Muscle layer of colon (tissue), 2 donors: ENCODE results near the gene ADAMTS8.

Experiments used
- H3K27ac ChIP-seq: one replicate; pipeline ENCODE4 v1.7.0; 2013; ENCODE audit warnings: low read depth, mild to moderate bottlenecking, low read length, moderate library complexity
- H3K27me3 ChIP-seq, 2 donors: one replicate each; pipeline ENCODE4 v1.7.0; 2013; ENCODE audit warnings: low read length in 2 of 2, mild to moderate bottlenecking in 2 of 2; ENCODE audit not compliant: insufficient read depth in 2 of 2, control insufficient read depth in 1 of 2
- H3K36me3 ChIP-seq: one replicate; pipeline ENCODE4 v1.7.0; 2013; ENCODE audit warnings: mild to moderate bottlenecking, low read length; ENCODE audit not compliant: insufficient read depth
- H3K4me1 ChIP-seq: one replicate; pipeline ENCODE4 v1.7.0; 2013; ENCODE audit warnings: mild to moderate bottlenecking, low read length; ENCODE audit not compliant: insufficient read depth
- H3K4me3 ChIP-seq, 2 donors: one replicate each; pipeline ENCODE4 v1.7.0; 2013; ENCODE audit warnings: low read length in 2 of 2, low read depth in 1 of 2, mild to moderate bottlenecking in 1 of 2, moderate library complexity in 1 of 2
- H3K9ac ChIP-seq: one replicate; pipeline ENCODE4 v1.7.0; 2013; ENCODE audit warnings: low read length
- H3K9me3 ChIP-seq: one replicate; pipeline ENCODE4 v1.7.0; 2013; ENCODE audit warnings: mild to moderate bottlenecking, low read length
- donor health status: abdominal sarcoma.
- donor health status: Adenocarcinoma of cecum.

The ADAMTS8 gene

DNA sequence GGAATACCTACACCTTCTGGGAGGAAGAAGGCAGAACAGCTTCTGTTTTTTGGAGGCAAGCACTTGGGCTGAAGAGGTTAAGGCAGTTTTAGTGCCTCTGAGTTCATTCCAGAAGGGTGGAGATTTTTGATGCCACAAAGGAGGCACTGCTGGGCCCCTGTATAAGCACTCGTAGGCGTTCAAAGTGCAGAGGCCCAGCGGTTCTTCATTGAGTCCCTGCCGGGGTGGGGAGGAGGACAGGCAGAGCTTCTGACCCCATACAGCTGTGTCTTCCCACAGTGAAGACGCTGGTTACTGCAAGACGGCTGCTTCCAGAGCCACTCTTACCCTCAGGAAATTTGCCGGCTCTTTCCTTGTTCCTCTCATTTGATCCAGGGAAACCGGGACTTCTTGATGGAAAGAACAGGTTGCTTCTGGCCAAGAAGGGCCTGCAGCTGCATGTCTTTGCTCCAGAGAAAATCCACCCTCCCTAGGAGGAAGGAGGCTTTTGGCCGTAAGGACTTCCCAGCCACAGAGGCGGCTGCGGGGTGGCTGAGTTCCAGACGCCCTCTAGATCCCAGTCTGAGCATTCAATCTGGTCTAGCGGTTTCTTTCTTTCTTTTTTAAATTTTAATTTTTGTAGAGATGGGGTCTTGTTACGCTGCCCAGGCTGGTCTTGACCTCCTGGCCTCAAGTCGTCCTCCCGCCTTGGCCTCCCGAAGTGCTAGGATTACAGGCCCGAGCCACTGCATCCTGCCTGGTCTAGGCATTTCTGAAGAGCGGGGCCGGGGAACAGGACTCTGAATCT, 29.4 kb upstream of the ADAMTS8 start:
- Histone ChIP-seq H3K4me3 (no peak overlapping the region), H3K9ac (no peak overlapping the region), H3K9me3 (no peaks in the 10 kb centered on the region), H3K36me3 (peaks cover 6% of the 10 kb centered on the region), H3K4me1 (no peaks in the 10 kb centered on the region), H3K27me3 (no peaks in the 10 kb centered on the region), H3K27ac (no peak overlapping the region)

DNA sequence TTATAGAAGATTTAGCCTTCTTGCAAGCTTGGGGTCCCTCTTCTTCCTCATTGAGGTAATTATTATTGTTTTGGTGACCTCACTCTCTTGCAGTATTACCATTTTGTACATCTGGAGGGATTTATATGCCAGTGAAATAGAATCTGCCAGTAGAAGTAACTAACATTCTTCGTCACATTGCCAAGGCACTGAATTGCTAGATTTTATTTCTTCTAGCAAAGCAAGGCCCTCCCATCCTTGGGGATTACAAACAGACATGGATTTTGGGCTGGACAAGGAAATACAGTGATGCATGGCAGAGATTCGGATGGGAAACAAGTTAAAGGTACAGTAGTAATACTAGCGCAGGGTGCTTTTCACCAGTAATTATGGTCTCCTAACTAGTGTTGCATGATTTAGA, 27.9 kb upstream of the ADAMTS8 start:
- H3K36me3 ChIP-seq: no peaks in the 10 kb centered on the region
- H3K4me1 ChIP-seq: peaks cover 7% of the 10 kb centered on the region
- no peak overlapping the region for H3K27ac ChIP-seq
- H3K9ac ChIP-seq: no peak overlapping the region
- no peaks in the 10 kb centered on the region for H3K9me3 ChIP-seq
- no peaks in the 10 kb centered on the region for H3K27me3 ChIP-seq
- H3K4me3 ChIP-seq: no peak overlapping the region

DNA sequence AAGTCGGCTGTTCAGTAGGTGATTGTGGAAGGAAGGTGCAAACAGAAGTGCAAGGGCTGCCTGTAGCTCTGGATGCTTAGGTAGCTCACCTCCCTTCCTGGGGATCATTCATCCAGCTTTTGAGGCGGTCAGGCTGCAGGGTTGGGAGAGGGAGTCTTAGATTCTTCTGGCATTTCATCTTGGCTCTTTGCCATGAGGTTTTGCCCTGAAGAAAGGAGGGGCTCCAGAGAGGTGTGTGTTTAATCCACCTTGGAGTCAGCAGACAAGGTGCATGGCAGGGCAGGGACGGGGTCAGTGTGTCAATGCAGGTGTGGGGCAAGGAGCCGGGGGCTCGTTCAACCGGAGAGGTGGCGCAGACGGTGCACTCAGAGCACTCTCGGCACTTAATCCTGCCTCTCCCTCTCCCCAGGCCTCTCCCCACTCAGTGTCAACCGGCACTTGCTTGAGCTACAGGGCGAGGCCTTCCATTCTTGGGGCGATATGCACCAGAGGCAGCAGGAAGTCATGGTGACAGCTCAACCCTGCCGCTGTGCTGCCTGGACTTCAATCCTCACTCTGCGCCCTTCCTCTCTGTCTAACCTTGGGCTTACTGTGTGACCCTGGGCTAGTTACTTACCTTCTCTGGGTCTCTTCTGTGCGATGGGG, 27.2 kb upstream of the ADAMTS8 start:
- Histone ChIP-seq H3K27ac (no peak overlapping the region), H3K9ac (no peak overlapping the region), H3K9me3 (no peaks in the 10 kb centered on the region), H3K27me3 (no peaks in the 10 kb centered on the region), H3K4me1 (peaks cover 8% of the 10 kb centered on the region), H3K36me3 (no peaks in the 10 kb centered on the region), H3K4me3 (no peak overlapping the region)

- H3K9me3 ChIP-seq: no peaks in the 10 kb centered on the region
- H3K4me3 ChIP-seq: no peak overlapping the region
- H3K27me3 ChIP-seq: no peaks in the 10 kb centered on the region
- H3K4me1 ChIP-seq: peaks cover 8% of the 10 kb centered on the region
- H3K9ac ChIP-seq: no peak overlapping the region
- H3K36me3 ChIP-seq: no peaks in the 10 kb centered on the region
- H3K27ac ChIP-seq: no peak overlapping the region
Measured at GRCh38 chr11:130454491-130455252, 26.3 kb upstream of the ADAMTS8 start.

- Histone ChIP-seq H3K4me1 (peaks cover 12% of the 10 kb centered on the region), H3K9ac (no peak overlapping the region), H3K4me3 (no peak overlapping the region)
Measured at GRCh38 chr11:130452940-130453339, 24.5 kb upstream of the ADAMTS8 start.

GRCh38 chr11:130452176-130452575, 23.8 kb upstream of the ADAMTS8 start:
- Histone ChIP-seq H3K27ac (no peak overlapping the region), H3K4me3 (no peak overlapping the region), H3K4me1 (peaks cover 12% of the 10 kb centered on the region), H3K9me3 (no peaks in the 10 kb centered on the region), H3K36me3 (no peaks in the 10 kb centered on the region), H3K27me3 (peaks cover 0 to 9% of the 10 kb centered on the region in 2 donors), H3K9ac (no peak overlapping the region)

More at GRCh38 chr11:130452940-130453339, 24.5 kb upstream of the ADAMTS8 start:
- Histone ChIP-seq H3K36me3 (no peaks in the 10 kb centered on the region), H3K27me3 (peaks cover 0 to 9% of the 10 kb centered on the region in 2 donors), H3K9me3 (no peaks in the 10 kb centered on the region), H3K27ac (no peak overlapping the region)

DNA sequence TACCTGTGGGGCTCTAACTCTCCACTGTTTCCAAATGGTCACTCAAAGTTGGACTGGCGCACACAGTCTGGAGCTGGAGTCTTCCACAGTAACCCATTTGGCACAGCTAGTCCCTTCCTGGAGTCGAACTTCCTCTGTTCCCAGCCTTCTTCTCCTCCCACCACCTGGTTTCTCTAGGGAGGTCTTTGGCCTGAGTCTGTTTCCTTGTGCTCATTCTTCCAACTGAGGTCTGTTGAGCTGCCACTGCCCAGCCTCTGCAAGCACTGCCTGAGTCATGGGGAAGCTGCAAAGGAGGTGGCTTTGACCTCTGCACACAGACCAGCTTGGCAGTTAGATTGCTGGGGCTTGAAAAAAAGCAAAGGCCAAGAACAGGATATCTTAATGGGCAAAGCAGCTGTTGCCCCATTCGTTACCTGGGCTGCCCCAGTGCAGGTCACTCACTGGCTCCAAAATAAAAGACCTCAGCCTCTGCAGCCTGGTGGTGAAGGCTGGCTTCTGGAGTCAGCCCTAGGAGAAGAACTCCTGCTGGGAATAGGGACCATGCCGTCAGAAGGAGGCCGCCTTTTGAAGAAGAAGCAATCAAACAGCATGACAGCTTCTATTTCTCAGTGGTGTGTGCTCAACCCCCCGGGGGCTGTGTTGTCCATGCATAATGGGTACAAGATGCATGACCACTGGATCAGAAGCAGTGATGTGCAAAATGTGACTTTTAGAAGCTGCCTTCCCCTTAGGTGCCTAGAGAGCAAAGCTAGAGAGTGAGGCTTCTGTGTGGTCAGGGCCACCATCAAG, 23.0 kb upstream of the ADAMTS8 start:
- no peak overlapping the region for H3K4me3 ChIP-seq
- H3K36me3 ChIP-seq: no peaks in the 10 kb centered on the region
- no peak overlapping the region for H3K9ac ChIP-seq
- peaks cover 0 to 9% of the 10 kb centered on the region in 2 donors for H3K27me3 ChIP-seq
- peak overlapping the region; percentile 42 for H3K27ac ChIP-seq
- H3K9me3 ChIP-seq: no peaks in the 10 kb centered on the region
- H3K4me1 ChIP-seq: peaks cover 12% of the 10 kb centered on the region

DNA sequence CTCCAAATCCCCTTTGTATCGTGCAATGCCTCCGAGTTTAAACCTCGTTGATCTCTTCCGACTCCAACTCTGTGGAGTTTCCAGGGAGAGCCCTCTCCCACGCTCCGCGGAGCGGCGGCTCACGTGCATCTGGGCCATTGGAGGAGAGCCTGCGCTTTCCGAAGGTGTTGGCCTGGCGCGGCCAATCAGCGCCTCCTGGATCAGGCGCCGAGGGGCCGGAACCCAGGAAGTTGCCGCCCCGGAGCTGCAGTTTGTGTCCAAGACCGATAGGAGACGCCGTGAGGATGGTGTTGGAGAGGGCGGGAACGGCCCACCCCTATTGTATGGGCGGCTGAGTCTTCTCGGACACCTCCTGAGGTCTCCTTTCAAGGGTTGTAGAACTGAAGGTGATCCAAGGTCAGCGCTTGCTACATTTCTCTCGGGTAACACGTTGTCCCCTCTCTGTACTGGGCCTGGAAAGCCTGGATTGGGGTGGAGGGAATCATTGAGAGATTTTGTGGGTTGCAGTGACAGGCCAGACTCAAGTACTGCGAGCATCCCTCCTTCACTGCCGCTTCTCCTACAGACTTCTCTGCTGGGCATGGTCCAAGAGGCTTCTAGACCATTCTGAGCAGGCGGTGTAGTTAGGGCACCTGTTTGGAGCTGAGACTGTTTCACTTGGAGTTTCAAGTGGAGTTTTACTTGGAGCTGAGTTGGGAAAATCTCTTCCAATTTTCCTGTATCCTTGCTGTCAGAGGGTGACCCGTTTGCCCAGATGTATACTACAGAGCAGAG, 21.8 kb upstream of the ADAMTS8 start:
- Histone ChIP-seq H3K4me1 (peaks cover 12% of the 10 kb centered on the region), H3K36me3 (no peaks in the 10 kb centered on the region), H3K4me3 (peak overlapping the region; percentile 71 to 83), H3K27me3 (peaks cover 0 to 9% of the 10 kb centered on the region in 2 donors), H3K27ac (peak overlapping the region; percentile 6), H3K9ac (no peak overlapping the region), H3K9me3 (no peaks in the 10 kb centered on the region)

- Histone ChIP-seq H3K27ac (peak overlapping the region; percentile 6), H3K4me1 (peaks cover 12% of the 10 kb centered on the region), H3K9me3 (no peaks in the 10 kb centered on the region), H3K27me3 (peaks cover 0 to 9% of the 10 kb centered on the region in 2 donors), H3K4me3 (peak overlapping the region; percentile 71 to 83), H3K36me3 (no peaks in the 10 kb centered on the region), H3K9ac (peak overlapping the region; percentile 17)
Measured at GRCh38 chr11:130449310-130449990, 21.0 kb upstream of the ADAMTS8 start.
